A549 (cell line): ENCODE measurements around the gene SOS2.

Experiments used
- CBX2 ChIP-seq: fragments of 200-600 bp; sonication (generic); IDR thresholded peaks from 2 replicates; pipeline ENCODE4 v1.6.1; 2016; ENCODE audit warnings: low read depth, mild to moderate bottlenecking, borderline replicate concordance
- CHD4 ChIP-seq: fragments of 200-600 bp; sonication (generic); IDR thresholded peaks from 2 replicates; pipeline ENCODE4 v1.6.1; 2016; ENCODE audit warnings: antibody characterized with exemption, mild to moderate bottlenecking, borderline replicate concordance
- EP300 ChIP-seq, 2 experiments: fragments of >200 bp; sonication (Bioruptor Twin); formaldehyde crosslinking; IDR thresholded peaks; 2 replicates in 1 of 2; 3 replicates in 1 of 2; pipeline ENCODE4 v1.6.1; 2016 to 2017
- JUN ChIP-seq, 2 experiments: fragments of >200 bp; sonication (Bioruptor Twin); formaldehyde crosslinking; IDR thresholded peaks; 2 replicates in 1 of 2; 3 replicates in 1 of 2; pipeline ENCODE4 v1.6.1; 2016 to 2017
- MAFK ChIP-seq: fragments of 450-650 bp; IDR thresholded peaks from 2 replicates; pipeline ENCODE4 v1.6.1; 2014; ENCODE audit not compliant: partially characterized antibody
- NPAS2 ChIP-seq: fragments of 250-450 bp; sonication (Bioruptor Pico); IDR thresholded peaks from 2 replicates; pipeline ENCODE4 v1.8.0; 2022; ENCODE audit warnings: mild to moderate bottlenecking, moderate library complexity, borderline replicate concordance
- PHF8 ChIP-seq: fragments of 200-600 bp; sonication (generic); IDR thresholded peaks from 2 replicates; pipeline ENCODE4 v1.6.1; 2016; ENCODE audit warnings: low read depth, mild to moderate bottlenecking, antibody characterized with exemption, moderate library complexity, borderline replicate concordance
- POLR2A ChIP-seq: IDR thresholded peaks from 2 replicates; pipeline ENCODE4 v1.6.1; 2012; ENCODE audit warnings: mild to moderate bottlenecking, low read length
- TF ChIP-seq, protein P1 (sequence below): fragments of >200 bp; sonication (Bioruptor Twin); formaldehyde crosslinking; IDR thresholded peaks from 3 replicates; pipeline ENCODE4 v1.5.1; 2016
- TF ChIP-seq, protein P2 (sequence below): fragments of 250-450 bp; sonication (Bioruptor Pico); IDR thresholded peaks from 2 replicates; pipeline ENCODE4 v1.5.0; 2021; ENCODE audit warnings: mild to moderate bottlenecking, moderate library complexity, borderline replicate concordance
- TF ChIP-seq, protein P3 (sequence below): fragments of 450-650 bp; IDR thresholded peaks from 2 replicates; pipeline ENCODE4 v1.6.1; 2014; ENCODE audit warnings: antibody characterized with exemption

DNA sequence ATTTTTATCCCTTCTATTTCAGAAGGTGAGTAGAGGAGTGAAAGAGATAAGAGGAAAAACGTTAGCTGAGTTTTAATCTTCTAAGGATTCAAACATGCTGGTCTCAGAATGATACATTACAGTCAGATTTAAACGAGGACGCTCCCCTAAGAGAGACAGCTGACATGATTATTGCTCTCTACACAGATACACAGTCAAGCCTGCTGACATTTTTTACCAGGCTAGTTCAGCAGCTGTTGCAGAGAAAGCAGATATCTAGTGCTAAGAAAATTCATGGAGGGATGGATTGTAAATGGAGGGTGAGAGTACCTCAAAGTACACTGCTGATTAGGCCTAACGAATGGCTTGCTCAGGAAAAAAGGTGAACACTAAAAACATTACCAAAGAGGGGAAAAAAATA lies 31.9 kb upstream of the SOS2 start:
- TF ChIP-seq, protein P1, sequence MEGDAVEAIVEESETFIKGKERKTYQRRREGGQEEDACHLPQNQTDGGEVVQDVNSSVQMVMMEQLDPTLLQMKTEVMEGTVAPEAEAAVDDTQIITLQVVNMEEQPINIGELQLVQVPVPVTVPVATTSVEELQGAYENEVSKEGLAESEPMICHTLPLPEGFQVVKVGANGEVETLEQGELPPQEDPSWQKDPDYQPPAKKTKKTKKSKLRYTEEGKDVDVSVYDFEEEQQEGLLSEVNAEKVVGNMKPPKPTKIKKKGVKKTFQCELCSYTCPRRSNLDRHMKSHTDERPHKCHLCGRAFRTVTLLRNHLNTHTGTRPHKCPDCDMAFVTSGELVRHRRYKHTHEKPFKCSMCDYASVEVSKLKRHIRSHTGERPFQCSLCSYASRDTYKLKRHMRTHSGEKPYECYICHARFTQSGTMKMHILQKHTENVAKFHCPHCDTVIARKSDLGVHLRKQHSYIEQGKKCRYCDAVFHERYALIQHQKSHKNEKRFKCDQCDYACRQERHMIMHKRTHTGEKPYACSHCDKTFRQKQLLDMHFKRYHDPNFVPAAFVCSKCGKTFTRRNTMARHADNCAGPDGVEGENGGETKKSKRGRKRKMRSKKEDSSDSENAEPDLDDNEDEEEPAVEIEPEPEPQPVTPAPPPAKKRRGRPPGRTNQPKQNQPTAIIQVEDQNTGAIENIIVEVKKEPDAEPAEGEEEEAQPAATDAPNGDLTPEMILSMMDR = no peak
- TF ChIP-seq POLR2A = no peak
- TF ChIP-seq MAFK = no peak
- TF ChIP-seq, protein P2, sequence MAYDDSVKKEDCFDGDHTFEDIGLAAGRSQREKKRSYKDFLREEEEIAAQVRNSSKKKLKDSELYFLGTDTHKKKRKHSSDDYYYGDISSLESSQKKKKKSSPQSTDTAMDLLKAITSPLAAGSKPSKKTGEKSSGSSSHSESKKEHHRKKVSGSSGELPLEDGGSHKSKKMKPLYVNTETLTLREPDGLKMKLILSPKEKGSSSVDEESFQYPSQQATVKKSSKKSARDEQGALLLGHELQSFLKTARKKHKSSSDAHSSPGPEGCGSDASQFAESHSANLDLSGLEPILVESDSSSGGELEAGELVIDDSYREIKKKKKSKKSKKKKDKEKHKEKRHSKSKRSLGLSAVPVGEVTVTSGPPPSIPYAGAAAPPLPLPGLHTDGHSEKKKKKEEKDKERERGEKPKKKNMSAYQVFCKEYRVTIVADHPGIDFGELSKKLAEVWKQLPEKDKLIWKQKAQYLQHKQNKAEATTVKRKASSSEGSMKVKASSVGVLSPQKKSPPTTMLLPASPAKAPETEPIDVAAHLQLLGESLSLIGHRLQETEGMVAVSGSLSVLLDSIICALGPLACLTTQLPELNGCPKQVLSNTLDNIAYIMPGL (CRISPR knock-in tag) = no peak
- no peak for TF ChIP-seq EP300 (IDR thresholded peaks at IDR 0.05)
- TF ChIP-seq CHD4 = no peak
- no peak for TF ChIP-seq NPAS2
- TF ChIP-seq, protein P3, sequence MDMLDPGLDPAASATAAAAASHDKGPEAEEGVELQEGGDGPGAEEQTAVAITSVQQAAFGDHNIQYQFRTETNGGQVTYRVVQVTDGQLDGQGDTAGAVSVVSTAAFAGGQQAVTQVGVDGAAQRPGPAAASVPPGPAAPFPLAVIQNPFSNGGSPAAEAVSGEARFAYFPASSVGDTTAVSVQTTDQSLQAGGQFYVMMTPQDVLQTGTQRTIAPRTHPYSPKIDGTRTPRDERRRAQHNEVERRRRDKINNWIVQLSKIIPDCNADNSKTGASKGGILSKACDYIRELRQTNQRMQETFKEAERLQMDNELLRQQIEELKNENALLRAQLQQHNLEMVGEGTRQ = no peak
- TF ChIP-seq JUN (IDR thresholded peaks at IDR 0.05) = no peak
- TF ChIP-seq PHF8 = no peak
- TF ChIP-seq CBX2 = no peak
